GM18505 (cell line): ENCODE results near the gene TMUB1.

Experiments used
- ATAC-seq: cut with Tn5 transposase; IDR thresholded peaks from one replicate; pipeline ENCODE4 v1.9.1; 2021; ENCODE audit not compliant: unreplicated experiment
- POLR2A ChIP-seq: IDR thresholded peaks from 4 replicates; pipeline ENCODE4 v1.6.1; 2011; ENCODE audit warnings: borderline replicate concordance; ENCODE audit not compliant: insufficient read depth, insufficient read length; ENCODE audit errors: extremely low read depth

TMUB1 gene

GRCh38 chr7:151059367-151060112, 23.8 kb downstream of the TMUB1 start, which contains the start of gene SLC4A2:
Gene SLC4A2 (plus strand): TSS chr7:151059589. CDS start chr7:151061988, 2,399 bp downstream.
- TF ChIP-seq POLR2A, result peak; percentile 67
- ATAC-seq, result peak; percentile 37

- ATAC-seq, result no peak
Measured at GRCh38 chr7:151058781-151059366, 24.4 kb downstream of the TMUB1 start.

GRCh38 chr7:151057989-151058780, 25.1 kb downstream of the TMUB1 start:
- TF ChIP-seq POLR2A, result peak; percentile 70
- peak; percentile 86 for ATAC-seq

More at GRCh38 chr7:151058781-151059366, 24.4 kb downstream of the TMUB1 start:
- TF ChIP-seq POLR2A, result no peak

- TF ChIP-seq POLR2A, result no peak
- ATAC-seq, result peak; percentile 10
Measured at GRCh38 chr7:151057506-151057988, 25.7 kb downstream of the TMUB1 start, which contains the start of gene CDK5. Gene CDK5 (minus strand): TSS chr7:151057897. CDS start chr7:151057848, 49 bp downstream.

- ATAC-seq, result no peak
- no peak for TF ChIP-seq POLR2A
Measured at GRCh38 chr7:151056666-151057505, 26.4 kb downstream of the TMUB1 start.

- ATAC-seq, result no peak
- TF ChIP-seq POLR2A, result no peak
Measured at GRCh38 chr7:151056283-151056665, 27.0 kb downstream of the TMUB1 start.

DNA sequence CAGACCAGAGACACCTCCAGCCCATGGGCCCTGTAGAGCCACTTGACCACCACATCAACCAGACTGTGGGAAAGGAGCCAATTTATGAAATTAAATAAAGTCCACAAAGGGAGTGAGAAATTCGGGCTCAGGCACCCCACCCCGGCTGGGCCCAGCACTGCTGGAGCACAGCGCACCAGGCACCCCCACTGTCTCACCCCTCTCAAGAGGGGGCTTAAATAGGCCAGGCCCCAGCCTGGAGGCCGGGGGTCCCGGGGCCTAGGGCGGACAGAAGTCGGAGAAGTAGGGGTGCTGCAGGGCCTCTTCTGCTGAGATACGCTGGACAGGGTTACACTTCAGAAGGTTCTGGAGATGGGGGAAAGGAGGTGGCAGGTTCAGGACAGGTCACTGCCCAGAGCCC, 29.5 kb downstream of the TMUB1 start:
- no peak for ATAC-seq
- no peak for TF ChIP-seq POLR2A

- no peak for TF ChIP-seq POLR2A
- no peak for ATAC-seq
Measured at GRCh38 chr7:151053096-151053495, 30.2 kb downstream of the TMUB1 start.

DNA sequence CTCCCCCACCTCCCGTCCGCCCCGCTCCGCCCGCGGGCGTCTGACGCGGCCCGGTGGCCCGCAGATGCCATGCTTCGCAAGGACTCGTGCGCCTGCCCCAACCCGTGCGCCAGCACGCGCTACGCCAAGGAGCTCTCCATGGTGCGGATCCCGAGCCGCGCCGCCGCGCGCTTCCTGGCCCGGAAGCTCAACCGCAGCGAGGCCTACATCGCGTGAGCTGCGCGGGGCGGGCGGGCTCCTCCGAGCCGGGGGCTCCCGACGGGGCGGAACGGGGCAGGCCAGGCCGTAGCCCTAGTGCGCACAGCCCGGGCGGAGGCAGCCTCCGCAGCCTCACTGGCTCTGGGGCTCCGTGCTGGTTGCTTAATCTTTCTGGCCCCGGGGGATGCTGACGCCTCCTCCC, 32.2 kb downstream of the TMUB1 start:
- no peak for TF ChIP-seq POLR2A
- no peak for ATAC-seq

- TF ChIP-seq POLR2A, result no peak
- ATAC-seq, result no peak
Measured at GRCh38 chr7:151048911-151049463, 34.3 kb downstream of the TMUB1 start.

DNA sequence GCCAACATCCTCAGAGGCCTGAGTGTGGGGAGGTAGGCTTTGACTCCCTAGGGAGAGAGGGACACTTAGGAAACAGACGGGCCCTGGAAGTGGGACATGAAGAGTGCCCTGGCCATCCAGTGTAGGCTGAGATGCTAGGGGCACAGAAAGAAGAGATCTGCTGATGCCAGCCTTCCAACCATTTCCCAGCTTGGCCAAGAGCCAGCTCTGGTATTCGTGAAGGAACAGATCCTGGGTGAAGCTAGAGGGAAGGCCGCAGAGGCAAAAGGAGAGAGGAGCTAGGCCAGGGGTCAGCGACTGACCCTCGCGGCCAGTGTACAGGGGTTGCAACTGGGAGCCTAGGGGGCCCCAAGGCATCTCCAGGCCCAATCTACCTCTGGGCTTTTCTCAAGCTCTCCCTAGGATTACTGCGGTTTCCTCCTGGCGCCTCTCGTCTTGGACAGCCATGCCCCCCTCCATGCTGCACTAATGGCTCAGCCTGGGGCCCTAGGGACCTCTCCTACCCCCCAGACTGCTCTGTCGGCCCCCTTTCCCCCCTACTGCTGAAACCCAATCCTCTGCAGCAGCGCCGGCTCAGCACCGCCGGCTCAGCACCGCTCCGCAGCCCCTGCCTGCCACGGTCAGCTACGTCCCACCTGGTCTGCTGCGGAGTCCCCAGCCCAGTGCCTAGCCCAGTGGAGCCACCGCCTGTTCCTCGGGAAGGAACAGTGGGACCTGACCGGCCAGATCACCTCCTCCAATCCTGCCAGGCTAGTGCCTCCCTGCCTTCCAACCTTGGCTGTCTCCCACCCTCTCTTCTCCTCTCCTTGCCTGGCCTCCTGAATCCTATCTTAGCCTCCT, 35.1 kb downstream of the TMUB1 start, which contains the start of gene ASIC3:
Gene ASIC3, plus strand, starts transcription at position 556 of the 840 bp plus-strand sequence. CDS start 355 bp downstream, outside the sequence.
- ATAC-seq, result no peak
- TF ChIP-seq POLR2A, result no peak
